ENCODE results near the gene C4orf54. TPM values are rescaled to one million over a fixed set of nuclear protein-coding genes. Genes with fewer than 3 reads are reported as not detected.

Gene C4orf54
- total RNA-seq, 1 experiment from 2014 or later: not detected

- H3K23ac ChIP-seq (ENCODE audit: insufficient read length, low read depth, low read length): no peak overlapping the region
- no CpG with 5 or more reads among the region's 5 CpGs for WGBS (ENCODE audit: extremely low coverage, insufficient read length, low lambda C conversion rate)
- H2BK120ac ChIP-seq (ENCODE audit: low read depth, low read length, poor library complexity, severe bottlenecking): no peak overlapping the region
- H3K79me1 ChIP-seq (ENCODE audit: insufficient read depth, low read depth, low read length, poor library complexity, severe bottlenecking): no peaks in the 10 kb centered on the region
- H4K91ac ChIP-seq (ENCODE audit: insufficient read length, low read depth, low read length): no peak overlapping the region
- Mint-ChIP-seq H3K27me3 (ENCODE audit: low read depth) (no peaks in the 10 kb centered on the region), H3K36me3 (ENCODE audit: insufficient read depth in 1 of 3, low read depth in 3 of 3) (no peaks in the 10 kb centered on the region), H3K27ac (no peak overlapping the region), H3K9me3 (no peaks in the 10 kb centered on the region), H3K4me3 (no peak overlapping the region), H3K4me1 (peaks cover 0 to 2% of the 10 kb centered on the region in 2 experiments; a peak in 1 of 4 replicates)
- H3K14ac ChIP-seq (ENCODE audit: insufficient read depth, low read length): no peak overlapping the region
- H2BK12ac ChIP-seq (ENCODE audit: insufficient read length, low read depth, low read length): no peak overlapping the region
- H4K8ac ChIP-seq (replicated peaks; ENCODE audit: insufficient read length, low read depth, low read length): no peak overlapping the region
- H3K9ac ChIP-seq (ENCODE audit: extremely low read depth, insufficient read length, low read length): no peak overlapping the region
- DNase-seq: no peak
- H2BK15ac ChIP-seq (ENCODE audit: low read depth, low read length): no peak overlapping the region
- no peak overlapping the region for H2AFZ ChIP-seq (ENCODE audit: low read length)
- H3K4ac ChIP-seq (ENCODE audit: low read depth, low read length): no peak overlapping the region
- H2AK5ac ChIP-seq (ENCODE audit: insufficient read length, low read length): no peak overlapping the region
- no peak overlapping the region for H3T11ph ChIP-seq (ENCODE audit: low read length)
- no peak overlapping the region for H3K27ac ChIP-seq (ENCODE audit: insufficient read length, low read depth, low read length)
- no peaks in the 10 kb centered on the region for H3K79me2 ChIP-seq (ENCODE audit: insufficient read depth, low read length)
- no peak overlapping the region for H2BK20ac ChIP-seq (ENCODE audit: low read depth, low read length, poor library complexity, severe bottlenecking)
- H2BK5ac ChIP-seq (ENCODE audit: insufficient read length, low read length): no peak overlapping the region
- H3K4me2 ChIP-seq (ENCODE audit: insufficient read depth, insufficient read length, low read length): no peak overlapping the region
- H3K56ac ChIP-seq (ENCODE audit: insufficient read length, low read depth, low read length): no peak overlapping the region
- no peaks in the 10 kb centered on the region for H3K27me3 ChIP-seq (ENCODE audit: insufficient read depth, low read length)
- H3K4me1 ChIP-seq (ENCODE audit: insufficient read depth, low read length): no peaks in the 10 kb centered on the region
- H4K20me1 ChIP-seq (ENCODE audit: control insufficient read depth, insufficient read depth, insufficient read length): no peaks in the 10 kb centered on the region
- no peak overlapping the region for H4K5ac ChIP-seq (ENCODE audit: insufficient read length, low read depth, low read length)
- no peak overlapping the region for H3K18ac ChIP-seq (ENCODE audit: insufficient read length, low read depth, low read length)
- H3K23me2 ChIP-seq (ENCODE audit: insufficient read length, low read depth, low read length, poor library complexity, severe bottlenecking): no peaks in the 10 kb centered on the region
- H3K9me3 ChIP-seq (ENCODE audit: control insufficient read depth, low read depth, low read length): no peaks in the 10 kb centered on the region
- TF ChIP-seq CTCF (conservative IDR thresholded peaks at IDR 0.05): no peak
These were observed 44.9 kb downstream of the C4orf54 start for GRCh38 chr4:99612704-99613103.

Data from H9 (cell line).